Endothelial cell of umbilical vein (primary cell): ENCODE measurements around the gene MOB3B. TPM values are rescaled to one million over a fixed set of nuclear protein-coding genes. Genes with fewer than 3 reads are reported as not detected.

Experiments used
- BruUV-seq: library from RNA; stranded (reverse); fragments of 400-500 nt; replicated peaks from 2 replicates; lab custom pipeline; 2021; lab: Mats Ljungman, UMichigan
- CTCF ChIA-PET: fragments of 300-600, 350-600 bp; sonication (Branson Sonifier 250); formaldehyde crosslinking; loops from one replicate; lab custom pipeline; 2021; ENCODE audit warnings: antibody characterized with exemption, inconsistent platforms; lab: Charles Lee
- POLR2A ChIA-PET: fragments of 300-600, 350-600 bp; sonication (Branson Sonifier 250); formaldehyde crosslinking; loops from one replicate; lab custom pipeline; 2021; ENCODE audit warnings: antibody characterized with exemption, inconsistent platforms; lab: Charles Lee
- DNase-seq: peaks from one replicate; pipeline ENCODE4 v3.0.0-alpha.2; 2011; ENCODE audit warnings: low read depth, low spot score
- FAIRE-seq: peaks from 2 replicates; lab custom pipeline; 2011; peaks lifted over from hg19 to GRCh38; lab: Jason Lieb, UNC
- H2AFZ ChIP-seq: 2 replicates; pipeline ENCODE4 v1.6.0; 2012; ENCODE audit warnings: low read depth, low read length, control low read depth, inconsistent platforms
- H3K27ac ChIP-seq: 2 replicates; pipeline ENCODE4 v1.5.1; 2011; ENCODE audit warnings: low read depth, mild to moderate bottlenecking, control low read depth, low read length, moderate library complexity; ENCODE audit not compliant: insufficient read depth
- H3K27me3 ChIP-seq, 2 experiments: 2 replicates each; pipeline versions ENCODE4 v1.6.0 to v1.6.1; 2011; ENCODE audit warnings: low read length in 2 of 2, mixed read lengths in 1 of 2; ENCODE audit not compliant: control insufficient read depth in 2 of 2, insufficient read depth in 2 of 2
- H3K36me3 ChIP-seq, 2 experiments: 2 replicates in 1 of 2; 3 replicates in 1 of 2; pipeline ENCODE4 v1.5.1; 2011; ENCODE audit warnings: low read length in 2 of 2, mild to moderate bottlenecking in 1 of 2, moderate library complexity in 1 of 2; ENCODE audit not compliant: control insufficient read depth in 2 of 2, insufficient read depth in 2 of 2; ENCODE audit errors: extremely low read depth in 1 of 2
- H3K4me1 ChIP-seq: 3 replicates; pipeline ENCODE4 v1.5.1; 2011; ENCODE audit warnings: mild to moderate bottlenecking, low read length; ENCODE audit not compliant: control insufficient read depth, insufficient read depth; ENCODE audit errors: extremely low read depth
- H3K4me2 ChIP-seq: 2 replicates; pipeline ENCODE4 v1.6.1; 2011; ENCODE audit warnings: low read length, control low read depth, mixed read lengths; ENCODE audit not compliant: insufficient read depth
- H3K4me3 ChIP-seq, 3 experiments: fragments of 200-600 bp in 1 of 3; sonication (generic), shearing (Covaris generic) in 1 of 3; replicated peaks in 1 of 3; 2 replicates each; pipeline ENCODE4 v1.5.1; 2011 to 2016; ENCODE audit warnings: control low read depth in 3 of 3, low read length in 3 of 3, mild to moderate bottlenecking in 2 of 3, inconsistent platforms in 1 of 3, low read depth in 1 of 3, moderate library complexity in 1 of 3; ENCODE audit not compliant: insufficient read depth in 1 of 3
- H3K79me2 ChIP-seq: 2 replicates; pipeline ENCODE4 v1.6.0; 2012; ENCODE audit warnings: low read length, inconsistent platforms; ENCODE audit not compliant: control insufficient read depth, insufficient read depth
- H3K9ac ChIP-seq: replicated peaks from 2 replicates; pipeline ENCODE3; 2011; ENCODE audit warnings: low read length, control low read depth; ENCODE audit not compliant: insufficient read depth; ENCODE audit errors: extremely low read depth
- H3K9me1 ChIP-seq: replicated peaks from 3 replicates; pipeline ENCODE4 v1.6.0; 2011; ENCODE audit warnings: mild to moderate bottlenecking, low read length; ENCODE audit not compliant: control insufficient read depth, insufficient read depth; ENCODE audit errors: extremely low read depth
- H3K9me3 ChIP-seq: replicated peaks from 2 replicates; pipeline ENCODE4 v1.5.1; 2012; ENCODE audit warnings: low read length, inconsistent platforms; ENCODE audit not compliant: control insufficient read depth, insufficient read depth
- H4K20me1 ChIP-seq: replicated peaks from 2 replicates; pipeline ENCODE3; 2011; ENCODE audit warnings: mild to moderate bottlenecking, low read length; ENCODE audit not compliant: control insufficient read depth, insufficient read depth; ENCODE audit errors: extremely low read depth
- CTCF ChIP-seq, 2 donors: IDR thresholded peaks; 1 replicate in 1 of 2; 2 replicates in 1 of 2; pipeline ENCODE4 v1.5.1; 2011; ENCODE audit warnings: low read length in 2 of 2, mild to moderate bottlenecking in 2 of 2, moderate library complexity in 2 of 2, control low read depth in 1 of 2, inconsistent platforms in 1 of 2, low read depth in 1 of 2; ENCODE audit not compliant: insufficient read depth in 1 of 2; ENCODE audit errors: extremely low read depth in 1 of 2
- EZH2 ChIP-seq: IDR thresholded peaks from 2 replicates; pipeline ENCODE4 v1.6.1; 2012; ENCODE audit warnings: borderline replicate concordance, low read depth, mild to moderate bottlenecking, moderate library complexity, low read length, inconsistent platforms; ENCODE audit not compliant: severe bottlenecking
- FOS ChIP-seq: IDR thresholded peaks from 2 replicates; pipeline ENCODE4 v1.6.1; 2011; ENCODE audit warnings: mild to moderate bottlenecking, low read length, moderate library complexity, borderline replicate concordance; ENCODE audit not compliant: insufficient read depth
- GATA2 ChIP-seq: IDR thresholded peaks from 2 replicates; pipeline ENCODE4 v1.7.0; 2011; ENCODE audit warnings: low read depth, mild to moderate bottlenecking, moderate library complexity, mixed read lengths, low read length; ENCODE audit not compliant: insufficient read length, insufficient read depth
- JUN ChIP-seq: IDR thresholded peaks from 2 replicates; pipeline ENCODE4 v1.6.1; 2011; ENCODE audit warnings: borderline replicate concordance, low read depth; ENCODE audit not compliant: insufficient read length, insufficient read depth
- MAX ChIP-seq: IDR thresholded peaks from 2 replicates; pipeline ENCODE4 v1.6.1; 2011; ENCODE audit not compliant: insufficient read depth, insufficient read length
- MYC ChIP-seq: IDR thresholded peaks from one replicate; pipeline ENCODE4 v1.6.1; 2011; ENCODE audit warnings: mild to moderate bottlenecking, low read depth, low read length
- POLR2A ChIP-seq: IDR thresholded peaks from 2 replicates; pipeline ENCODE4 v1.6.1; 2012; ENCODE audit warnings: low read depth, mild to moderate bottlenecking, control low read depth, low read length
- POLR2AphosphoS5 ChIP-seq: IDR thresholded peaks from 2 replicates; pipeline ENCODE4 v1.6.1; 2012; ENCODE audit warnings: low read depth, mild to moderate bottlenecking, control low read depth, low read length, moderate library complexity; ENCODE audit not compliant: insufficient read depth
- dilution Hi-C: fragments of 300-500 bp; cut with MboI; formaldehyde crosslinking; loops from one replicate; pipeline ENCODE4 v1.15.0; 2019; ENCODE audit warnings: low sequenced_read_pairs; ENCODE audit not compliant: extremely low pct_ligation_motif_present
- intact Hi-C: fragments of 100-400 bp; cut with micrococcal nuclease; formaldehyde crosslinking; loops from one replicate; pipeline ENCODE4 v1.10.0; 2022
- polyA plus RNA-seq, 4 experiments: library from polyadenylated mRNA; depleted of rRNA in 3 of 4; stranded (reverse) in 3 of 4; unstranded in 1 of 4; fragments of >200 nt; gene quantifications; 2 replicates each; pipeline versions ENCODE4 v1.2.1 to v1.2.3, GENCODE V29; 2011 to 2012; ENCODE audit warnings: missing spikeins in 1 of 4
- total RNA-seq: library from RNA; stranded (reverse); gene quantifications from 2 replicates; pipeline ENCODE4 v1.2.3, GENCODE V29; 2021

The MOB3B gene
- total and polyA plus RNA-seq, 2 donors (not counting 3 experiments of a cell fraction or from before 2014, with no cell fraction given): 0.03 TPM; not detected in 1

- POLR2A ChIA-PET: no interaction called here
- Histone ChIP-seq H2AFZ (no peak overlapping the region), H3K9me3 (no peaks in the 10 kb centered on the region), H3K9ac (no peak overlapping the region), H3K79me2 (no peaks in the 10 kb centered on the region), H3K27ac (no peak overlapping the region), H3K4me1 (no peaks in the 10 kb centered on the region), H3K4me2 (no peak overlapping the region), H3K36me3 (no peaks in the 10 kb centered on the region), H4K20me1 (no peaks in the 10 kb centered on the region), H3K27me3 (no peaks in the 10 kb centered on the region), H3K9me1 (no peaks in the 10 kb centered on the region), H3K4me3 (no peak overlapping the region)
- FAIRE-seq (no peak), DNase-seq (no peak)
- dilution Hi-C loops (no loop called here), intact Hi-C loops (no loop called here)
- BruUV-seq: no TSS peak
- TF ChIP-seq POLR2AphosphoS5 (no peak), MAX (no peak), CTCF (IDR thresholded peaks at IDR 0.05; ENCODE audit: extremely low read depth in 1 of 2, insufficient read depth in 1 of 2, low read depth in 1 of 2, low read length in 2 of 2) (no peak), POLR2A (no peak), FOS (no peak), JUN (no peak), EZH2 (no peak), GATA2 (no peak), MYC (no peak)
- CTCF ChIA-PET: interaction anchor here (0.9 to 1.0 kb wide), 3 partner anchors 75 to 645 kb away, joined by 3 to 4 read pairs (median 4); partner anchors contain the start of gene MOB3B
Observed at GRCh38 chr9:27408482-27408881, 121.1 kb downstream of the MOB3B start.
